ENCODE data around the gene IL12RB1. TPM values are rescaled to one million over a fixed set of nuclear protein-coding genes. Genes with fewer than 3 reads are reported as not detected.
A peak's percentile ranks its signal among the peaks of the same experiment; 100 is the strongest.

IL12RB1 gene
- total RNA-seq, 1 donor from 2014 or later, result 1.5 TPM

DNA sequence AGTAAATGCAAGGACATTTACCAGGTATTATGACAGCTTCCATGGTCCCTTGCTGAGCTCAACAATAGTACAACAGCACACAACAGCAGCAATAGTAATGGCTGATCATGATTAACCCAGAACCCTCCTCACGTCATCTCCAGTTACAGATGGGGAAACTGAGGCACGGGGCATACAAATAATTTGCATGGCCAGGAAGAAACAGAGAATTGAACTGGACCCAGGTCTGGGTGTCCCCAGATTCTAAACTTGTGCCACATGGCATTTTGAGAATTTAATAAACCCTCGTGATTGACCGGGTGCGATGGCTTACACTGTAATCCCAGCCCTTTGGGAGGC is 18.0 kb upstream of the IL12RB1 start:
- intact Hi-C loops (cut with DNase I), result loop anchor here (5.0 to 10.0 kb wide), 2 partner anchors 97 to 310 kb away; partner anchors contain the start of genes ARRDC2 and SSBP4
- Histone ChIP-seq H3K4me1 (peaks cover 4 to 15% of the 10 kb centered on the region in 2 donors), H3K27me3 (no peaks in the 10 kb centered on the region), H3K36me3 (no peaks in the 10 kb centered on the region), H3K9me3 (no peaks in the 10 kb centered on the region), H3K27ac (peak overlapping the region; percentile 80 to 90), H3K4me3 (peak overlapping the region; percentile 43 to 60)
- DNase-seq (ENCODE audit: low spot score in 2 of 2), result no peak
- TF ChIP-seq, protein P1, sequence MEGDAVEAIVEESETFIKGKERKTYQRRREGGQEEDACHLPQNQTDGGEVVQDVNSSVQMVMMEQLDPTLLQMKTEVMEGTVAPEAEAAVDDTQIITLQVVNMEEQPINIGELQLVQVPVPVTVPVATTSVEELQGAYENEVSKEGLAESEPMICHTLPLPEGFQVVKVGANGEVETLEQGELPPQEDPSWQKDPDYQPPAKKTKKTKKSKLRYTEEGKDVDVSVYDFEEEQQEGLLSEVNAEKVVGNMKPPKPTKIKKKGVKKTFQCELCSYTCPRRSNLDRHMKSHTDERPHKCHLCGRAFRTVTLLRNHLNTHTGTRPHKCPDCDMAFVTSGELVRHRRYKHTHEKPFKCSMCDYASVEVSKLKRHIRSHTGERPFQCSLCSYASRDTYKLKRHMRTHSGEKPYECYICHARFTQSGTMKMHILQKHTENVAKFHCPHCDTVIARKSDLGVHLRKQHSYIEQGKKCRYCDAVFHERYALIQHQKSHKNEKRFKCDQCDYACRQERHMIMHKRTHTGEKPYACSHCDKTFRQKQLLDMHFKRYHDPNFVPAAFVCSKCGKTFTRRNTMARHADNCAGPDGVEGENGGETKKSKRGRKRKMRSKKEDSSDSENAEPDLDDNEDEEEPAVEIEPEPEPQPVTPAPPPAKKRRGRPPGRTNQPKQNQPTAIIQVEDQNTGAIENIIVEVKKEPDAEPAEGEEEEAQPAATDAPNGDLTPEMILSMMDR (IDR thresholded peaks at IDR 0.05), result no peak

DNA sequence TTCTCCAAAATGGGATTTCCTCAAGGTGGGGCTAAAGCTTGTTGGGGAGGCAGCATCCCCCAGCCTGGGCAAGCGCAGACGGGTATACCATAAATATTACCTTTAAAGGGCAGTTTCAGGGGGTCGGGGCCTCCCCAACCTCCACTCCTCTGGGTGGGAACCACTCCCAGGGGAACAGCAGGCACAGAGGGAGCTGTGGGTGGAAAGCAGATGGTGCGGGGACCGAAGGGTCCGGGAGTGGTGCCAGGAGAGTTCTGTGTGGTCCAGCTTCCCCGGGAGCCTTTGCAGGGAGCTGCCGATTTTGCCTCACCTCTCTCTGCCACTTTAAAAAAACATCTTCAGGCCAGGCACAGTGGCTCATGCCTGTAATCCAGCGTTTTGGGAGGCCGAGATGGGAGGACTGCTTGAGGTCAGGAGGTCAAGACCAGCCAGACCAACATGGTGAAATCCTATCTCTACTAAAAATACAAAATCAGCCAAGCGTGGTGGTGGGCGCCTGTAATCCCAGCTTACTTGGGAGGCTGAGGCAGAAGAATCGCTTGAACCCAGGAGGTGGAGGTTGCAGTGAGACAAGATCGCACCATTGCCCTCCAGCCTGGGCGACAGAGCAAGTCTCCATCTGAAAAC is 16.3 kb upstream of the IL12RB1 start:
- DNase-seq (ENCODE audit: low spot score in 2 of 2), result no peak
- intact Hi-C loops (cut with DNase I), result loop anchor here (5.0 to 10.0 kb wide), 2 partner anchors 96 to 312 kb away; partner anchors contain the start of genes ARRDC2 and SSBP4
- no peak overlapping the region for H3K4me3 ChIP-seq
- peaks cover 9 to 24% of the 10 kb centered on the region in 2 donors for H3K4me1 ChIP-seq
- TF ChIP-seq, protein P1 (IDR thresholded peaks at IDR 0.05), result no peak
- peak overlapping the region; percentile 80 to 90 for H3K27ac ChIP-seq
- no peaks in the 10 kb centered on the region for H3K27me3 ChIP-seq
- no peaks in the 10 kb centered on the region for H3K9me3 ChIP-seq
- H3K36me3 ChIP-seq, result no peaks in the 10 kb centered on the region

DNA sequence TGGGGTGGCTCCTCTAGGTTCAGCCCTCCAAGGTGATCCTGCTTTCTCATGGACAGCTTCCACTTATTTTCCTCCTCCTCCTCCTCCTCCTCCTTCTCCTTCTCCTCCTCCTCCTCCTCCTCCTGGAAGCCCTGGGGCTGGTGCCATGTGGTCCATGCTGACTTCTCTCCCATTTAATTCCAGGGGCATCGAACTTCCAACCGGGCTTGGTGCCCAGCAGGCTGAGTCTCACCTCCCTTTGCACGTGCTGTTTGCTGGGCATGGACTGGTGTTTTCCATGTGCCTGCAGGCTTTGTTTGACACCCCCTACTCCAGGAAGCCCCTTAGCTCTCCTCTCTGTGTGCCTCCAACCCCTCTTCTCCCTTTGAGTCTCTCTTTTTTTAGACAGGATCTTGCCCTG is 14.5 kb upstream of the IL12RB1 start:
- no peaks in the 10 kb centered on the region for H3K27me3 ChIP-seq
- no peak overlapping the region for H3K4me3 ChIP-seq
- no peaks in the 10 kb centered on the region for H3K36me3 ChIP-seq
- no peak overlapping the region for H3K27ac ChIP-seq
- peaks cover 9 to 31% of the 10 kb centered on the region in 2 donors for H3K4me1 ChIP-seq
- no peaks in the 10 kb centered on the region for H3K9me3 ChIP-seq
- DNase-seq (ENCODE audit: low spot score in 2 of 2), result no peak
- intact Hi-C loops (cut with DNase I), result loop anchor here (5.0 to 10.0 kb wide), 2 partner anchors 94 to 314 kb away; partner anchors contain the start of genes ARRDC2 and SSBP4
- TF ChIP-seq, protein P1 (IDR thresholded peaks at IDR 0.05), result no peak

DNA sequence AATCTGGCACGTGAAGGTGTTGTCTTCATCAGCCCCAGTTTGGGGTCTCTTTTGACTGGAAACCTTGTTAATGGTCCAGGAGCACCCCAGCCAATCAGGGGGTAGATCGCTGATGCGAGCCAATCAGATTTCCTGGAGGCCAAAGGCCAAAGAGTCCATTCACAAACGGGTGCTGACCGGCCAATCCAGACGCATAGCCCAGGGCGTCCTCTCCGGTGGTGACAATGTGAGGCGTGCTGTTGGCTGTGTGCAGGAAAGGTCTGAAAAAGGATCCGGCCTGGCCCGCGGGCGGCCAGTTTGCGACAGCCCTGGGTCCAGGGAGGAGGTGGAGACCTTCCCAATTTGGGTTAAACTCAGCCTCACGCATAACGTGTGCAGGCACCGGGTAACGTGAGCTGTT is 14.0 kb upstream of the IL12RB1 start:
- Histone ChIP-seq H3K27me3 (no peaks in the 10 kb centered on the region), H3K36me3 (no peaks in the 10 kb centered on the region), H3K9me3 (no peaks in the 10 kb centered on the region), H3K4me3 (no peak overlapping the region), H3K27ac (no peak overlapping the region), H3K4me1 (peaks cover 9 to 35% of the 10 kb centered on the region in 2 donors)
- DNase-seq (ENCODE audit: low spot score in 2 of 2), result no peak
- TF ChIP-seq, protein P1 (IDR thresholded peaks at IDR 0.05), result no peak
- intact Hi-C loops (cut with DNase I), result loop anchor here (5.0 to 10.0 kb wide), 2 partner anchors 93 to 314 kb away; partner anchors contain the start of genes ARRDC2 and SSBP4

DNA sequence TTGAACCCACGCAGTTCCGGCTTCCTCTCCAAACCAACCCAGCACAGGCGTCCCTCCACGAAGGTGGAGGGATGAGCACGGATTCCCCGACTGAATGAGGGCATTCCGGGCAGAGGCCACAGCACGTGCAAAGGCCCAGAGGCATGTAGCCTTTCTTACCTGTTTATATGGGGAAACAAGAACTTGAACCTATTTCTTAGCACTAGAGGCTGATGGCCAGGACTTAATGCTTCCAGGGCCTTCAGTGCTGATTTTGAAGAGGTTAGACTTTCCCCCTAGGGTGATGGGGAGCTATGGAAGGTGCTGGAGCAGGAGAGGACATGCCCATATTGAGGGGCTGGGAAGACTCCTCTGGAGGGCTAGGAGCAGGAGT is 12.9 kb upstream of the IL12RB1 start:
- intact Hi-C loops (cut with DNase I), result no loop called here
- Histone ChIP-seq H3K4me3 (peak overlapping the region in 1 of 2 donors; percentile 76), H3K4me1 (peaks cover 9 to 38% of the 10 kb centered on the region in 2 donors), H3K27me3 (no peaks in the 10 kb centered on the region), H3K9me3 (no peaks in the 10 kb centered on the region), H3K36me3 (no peaks in the 10 kb centered on the region), H3K27ac (no peak overlapping the region)
- TF ChIP-seq, protein P1 (IDR thresholded peaks at IDR 0.05), result no peak
- no peak for DNase-seq (ENCODE audit: low spot score in 2 of 2)
